Measurements from ENCODE around the gene LIPC. TPM values are rescaled to one million over a fixed set of nuclear protein-coding genes. Genes with fewer than 3 reads are reported as not detected.

The LIPC gene
- total and polyA plus RNA-seq, 10 of the 15 experiments (the other 5 are each of a cell fraction or from before 2014, with no cell fraction given) = 0.06 to 0.31 (median 0.16) TPM; not detected in 1

GRCh38 chr15:58536414-58536813, 104.6 kb downstream of the LIPC start:
- Histone ChIP-seq H3K4me2 (ENCODE audit: control insufficient read depth, insufficient read depth) (no peak overlapping the region), H3K79me2 (ENCODE audit: control insufficient read depth, insufficient read depth, low read length) (no peaks in the 10 kb centered on the region), H4K20me1 (ENCODE audit: control insufficient read depth, insufficient read depth) (no peaks in the 10 kb centered on the region), H3K4me1 (ENCODE audit: control insufficient read depth, insufficient read depth, low read length) (no peaks in the 10 kb centered on the region), H3K4me3 (no peak overlapping the region), H3K36me3 (ENCODE audit: control insufficient read depth in 2 of 2, insufficient read depth in 2 of 2, low read length in 1 of 2) (no peaks in the 10 kb centered on the region), H2AFZ (ENCODE audit: control insufficient read depth, low read depth, low read length) (no peak overlapping the region), H3K9ac (ENCODE audit: control insufficient read depth, insufficient read depth, low read length) (no peak overlapping the region), H3K9me3 (replicated peaks; ENCODE audit: control insufficient read depth, insufficient read depth, low read length) (no peaks in the 10 kb centered on the region), H3K27ac (ENCODE audit: control insufficient read depth, insufficient read depth) (no peak overlapping the region), H3K27me3 (replicated peaks in 1 of 2; ENCODE audit: control insufficient read depth in 2 of 2, insufficient read depth in 2 of 2, low read length in 1 of 2) (no peaks in the 10 kb centered on the region; a peak in 1 of 4 replicates)
- in situ Hi-C loops (cut with MboI) = no loop called here
- FAIRE-seq (no peak), DNase-seq (ENCODE audit: low read depth, low spot score) (no peak), ATAC-seq (no peak)
- CTCF ChIA-PET = no interaction called here
- no TSS peak for BruUV-seq (replicated peaks)
- RAD21 ChIA-PET (ENCODE audit: unreplicated experiment) = interaction anchor here (1.0 kb wide), 1 partner anchor 14 kb away, joined by 3 read pairs; no protein-coding TSS in a partner anchor
- WGBS (ENCODE audit: insufficient coverage, insufficient replicate concordance, low lambda C conversion rate, missing lambda C conversion rate) = 44% methylated on average over 4 of the region's 4 CpGs
- TF ChIP-seq HCFC1 (IDR thresholded peaks at IDR 0.05; ENCODE audit: low read length) = no peak
- SMC1A ChIA-PET (ENCODE audit: uncharacterized antibody, unreplicated experiment) = interaction anchor here (1.5 kb wide), 1 partner anchor 16 kb away, joined by 4 read pairs; no protein-coding TSS in a partner anchor
- intact Hi-C loops (cut with micrococcal nuclease; ENCODE audit: unreplicated experiment) = no loop called here
- POLR2A ChIA-PET = no interaction called here

DNA sequence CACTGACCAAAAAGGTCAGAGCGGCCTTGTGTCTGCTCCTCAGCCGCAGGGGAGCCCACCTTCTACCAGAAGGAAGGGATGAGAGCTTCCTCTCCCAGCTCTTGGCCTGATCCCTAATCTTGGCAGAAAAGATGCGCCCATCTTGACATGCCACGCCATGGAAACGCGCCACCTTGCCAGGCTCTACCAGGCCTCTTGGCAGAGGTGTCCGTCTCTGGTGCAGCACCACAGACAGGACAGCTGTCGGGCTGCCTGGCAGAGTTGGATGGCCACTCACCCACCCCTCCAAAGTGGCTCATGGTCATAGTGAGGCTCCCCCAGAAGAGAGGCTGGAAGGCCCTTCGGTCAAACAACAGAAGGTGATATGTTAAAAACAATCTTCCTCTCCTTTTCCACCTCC, 105.2 kb downstream of the LIPC start:
- Histone ChIP-seq H3K79me2 (ENCODE audit: control insufficient read depth, insufficient read depth, low read length) (no peaks in the 10 kb centered on the region), H3K27me3 (replicated peaks in 1 of 2; ENCODE audit: control insufficient read depth in 2 of 2, insufficient read depth in 2 of 2, low read length in 1 of 2) (no peaks in the 10 kb centered on the region; a peak in 1 of 4 replicates), H2AFZ (ENCODE audit: control insufficient read depth, low read depth, low read length) (no peak overlapping the region), H3K4me3 (no peak overlapping the region), H3K27ac (ENCODE audit: control insufficient read depth, insufficient read depth) (no peak overlapping the region), H3K9ac (ENCODE audit: control insufficient read depth, insufficient read depth, low read length) (no peak overlapping the region), H3K4me2 (ENCODE audit: control insufficient read depth, insufficient read depth) (no peak overlapping the region), H3K36me3 (ENCODE audit: control insufficient read depth in 2 of 2, insufficient read depth in 2 of 2, low read length in 1 of 2) (no peaks in the 10 kb centered on the region), H3K9me3 (replicated peaks; ENCODE audit: control insufficient read depth, insufficient read depth, low read length) (no peaks in the 10 kb centered on the region), H4K20me1 (ENCODE audit: control insufficient read depth, insufficient read depth) (no peaks in the 10 kb centered on the region), H3K4me1 (ENCODE audit: control insufficient read depth, insufficient read depth, low read length) (no peaks in the 10 kb centered on the region)
- no peak for FAIRE-seq
- POLR2A ChIA-PET = no interaction called here
- RAD21 ChIA-PET (ENCODE audit: unreplicated experiment) = interaction anchor here (1.0 kb wide), 1 partner anchor 13 kb away, joined by 3 read pairs; no protein-coding TSS in a partner anchor
- 70% methylated on average over 9 of the region's 9 CpGs for WGBS (ENCODE audit: insufficient coverage, insufficient replicate concordance, low lambda C conversion rate, missing lambda C conversion rate)
- intact Hi-C loops (cut with micrococcal nuclease; ENCODE audit: unreplicated experiment) = no loop called here
- BruUV-seq (replicated peaks) = no TSS peak
- CTCF ChIA-PET = no interaction called here
- SMC1A ChIA-PET (ENCODE audit: uncharacterized antibody, unreplicated experiment) = no interaction called here
- in situ Hi-C loops (cut with MboI) = no loop called here
- no peak for ATAC-seq
- no peak for DNase-seq (ENCODE audit: low read depth, low spot score)
- no peak for TF ChIP-seq CUX1 (IDR thresholded peaks at IDR 0.05; ENCODE audit: insufficient replicate concordance, low read depth, low read length)
- TF ChIP-seq MYB (IDR thresholded peaks at IDR 0.05; ENCODE audit: borderline replicate concordance, low read depth, low read length) = no peak
- TF ChIP-seq CTCF (IDR thresholded peaks at IDR 0.05 in 2 of 3, conservative IDR thresholded peaks at IDR 0.05 in 1 of 3; ENCODE audit: control insufficient read depth in 2 of 3, extremely low read depth in 1 of 3, insufficient read depth in 1 of 3, low read depth in 3 of 3, low read length in 3 of 3) = no peak
- no peak for TF ChIP-seq ASH2L (IDR thresholded peaks at IDR 0.05; ENCODE audit: borderline replicate concordance, low read depth)
- no peak for TF ChIP-seq CREM (IDR thresholded peaks at IDR 0.05; ENCODE audit: low read depth)
- TF ChIP-seq, protein P1, sequence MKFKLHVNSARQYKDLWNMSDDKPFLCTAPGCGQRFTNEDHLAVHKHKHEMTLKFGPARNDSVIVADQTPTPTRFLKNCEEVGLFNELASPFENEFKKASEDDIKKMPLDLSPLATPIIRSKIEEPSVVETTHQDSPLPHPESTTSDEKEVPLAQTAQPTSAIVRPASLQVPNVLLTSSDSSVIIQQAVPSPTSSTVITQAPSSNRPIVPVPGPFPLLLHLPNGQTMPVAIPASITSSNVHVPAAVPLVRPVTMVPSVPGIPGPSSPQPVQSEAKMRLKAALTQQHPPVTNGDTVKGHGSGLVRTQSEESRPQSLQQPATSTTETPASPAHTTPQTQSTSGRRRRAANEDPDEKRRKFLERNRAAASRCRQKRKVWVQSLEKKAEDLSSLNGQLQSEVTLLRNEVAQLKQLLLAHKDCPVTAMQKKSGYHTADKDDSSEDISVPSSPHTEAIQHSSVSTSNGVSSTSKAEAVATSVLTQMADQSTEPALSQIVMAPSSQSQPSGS (IDR thresholded peaks at IDR 0.05; ENCODE audit: low read length) = no peak

Measured in GM12878 (cell line).